Tibial nerve (tissue), 4 donors: ENCODE measurements around the gene UBN2.

Experiments used
- CTCF ChIP-seq, 5 experiments: fragments of 200-600 bp in 3 of 5; fragments of 450-650 bp in 2 of 5; sonication (generic) in 3 of 5; IDR thresholded peaks; one replicate each; pipeline ENCODE4 v1.5.1; 2016 to 2019; ENCODE audit warnings: antibody characterized with exemption in 5 of 5, mild to moderate bottlenecking in 3 of 5, moderate library complexity in 2 of 5
- EP300 ChIP-seq, 2 donors: sonication (generic); formaldehyde crosslinking; IDR thresholded peaks; one replicate each; pipeline ENCODE4 v1.6.1; 2017; ENCODE audit warnings: antibody characterized with exemption in 2 of 2, mild to moderate bottlenecking in 1 of 2
- POLR2A ChIP-seq, 2 donors: fragments of 450-650 bp; IDR thresholded peaks; one replicate each; pipeline ENCODE4 v1.6.1; 2017; ENCODE audit warnings: antibody characterized with exemption in 2 of 2, mild to moderate bottlenecking in 2 of 2, moderate library complexity in 2 of 2

GRCh38 chr7:139259142-139259541, 28.1 kb downstream of the UBN2 start:
- TF ChIP-seq CTCF (IDR thresholded peaks at IDR 0.05) (no peak), POLR2A (IDR thresholded peaks at IDR 0.05) (no peak), EP300 (IDR thresholded peaks at IDR 0.05) (no peak)
